Measurements from ENCODE around the gene BTBD17.
A peak's percentile ranks its signal among the peaks of the same experiment; 100 is the strongest.

BTBD17 gene

DNA sequence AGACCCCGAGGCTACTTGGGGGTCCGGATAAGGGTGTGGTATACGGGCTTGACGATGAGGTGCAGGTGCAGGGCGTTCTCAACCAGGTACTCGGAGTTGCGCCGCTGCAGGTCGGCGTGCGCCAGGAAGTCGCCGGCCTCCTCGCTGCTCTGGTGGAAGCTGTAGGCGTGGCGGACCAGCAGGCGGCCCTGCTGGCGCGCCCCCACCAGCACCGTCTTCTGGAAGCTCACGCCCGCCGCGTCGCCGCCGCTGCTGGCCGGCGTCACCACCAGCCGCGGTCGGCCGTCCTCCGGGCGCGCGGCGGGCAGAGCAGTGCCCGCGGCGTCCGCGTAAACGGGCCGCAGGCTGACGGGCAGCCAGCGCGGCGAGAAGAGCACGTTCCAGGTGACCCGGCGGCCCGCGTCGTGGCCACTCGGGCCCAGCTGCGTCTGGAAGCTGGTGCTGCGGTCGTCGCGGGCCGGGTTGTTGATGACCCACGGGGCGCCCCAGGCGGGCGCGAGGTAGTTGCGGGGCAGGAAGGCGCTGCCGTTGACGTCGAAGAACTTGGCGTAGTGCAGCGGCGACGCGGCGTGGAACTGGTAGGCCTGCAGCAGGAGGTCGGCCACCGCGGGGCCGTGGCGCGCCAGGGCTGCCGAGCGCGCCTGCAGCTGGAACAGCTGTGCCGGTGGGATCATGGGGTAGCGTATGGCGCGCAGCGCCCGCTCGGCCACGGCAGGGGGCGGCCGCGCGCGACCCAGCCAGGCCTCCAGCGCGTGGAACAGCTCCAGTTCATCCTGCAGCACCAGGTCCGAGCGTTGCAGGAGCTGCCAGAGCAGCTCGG, 4.8 kb downstream of the BTBD17 start:
- Histone ChIP-seq H3K4me3 (ENCODE audit: low read length in 2 of 2) (peak overlapping the region in 1 of 2 donors; percentile 21), H3K79me1 (ENCODE audit: low read depth, low read length) (peaks cover 2% of the 10 kb centered on the region)
- no peak for DNase-seq (ENCODE audit: low spot score)

DNA sequence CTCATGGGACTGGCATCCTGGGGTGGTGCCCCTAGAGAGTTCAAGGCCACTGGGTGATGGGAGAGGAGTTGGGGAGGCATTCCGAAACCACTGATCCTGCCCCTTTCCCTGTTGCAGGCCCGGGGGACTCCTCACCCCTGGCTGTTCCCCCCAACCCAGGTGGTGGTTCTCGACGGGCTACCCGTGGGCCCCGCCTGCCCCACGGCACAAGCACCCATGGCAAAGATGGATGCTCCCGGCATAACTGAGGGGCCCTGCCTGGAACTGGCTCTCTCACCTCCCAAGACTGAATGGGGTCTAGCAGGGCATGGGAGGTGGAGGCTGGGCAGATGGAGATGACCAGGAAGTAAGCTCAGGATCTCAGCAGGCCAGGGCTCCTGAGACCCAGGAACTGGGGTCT, 6.6 kb downstream of the BTBD17 start:
- peak overlapping the region; percentile 0 for H3K23ac ChIP-seq (ENCODE audit: low read depth, low read length, poor library complexity)
- peak overlapping the region; percentile 96 for H2AK5ac ChIP-seq (ENCODE audit: low read depth, low read length)
- H3K4ac ChIP-seq (ENCODE audit: low read length): no peak overlapping the region
- no peak overlapping the region for H3K27ac ChIP-seq (replicated peaks; ENCODE audit: low read length)
- peak overlapping the region; percentile 80 for H3K18ac ChIP-seq (ENCODE audit: low read length)
- H2BK15ac ChIP-seq (ENCODE audit: low read length): peak overlapping the region; percentile 71
- no peak overlapping the region for H2BK120ac ChIP-seq (ENCODE audit: low read depth, low read length)
- H3K9ac ChIP-seq (ENCODE audit: low read depth, low read length, poor library complexity): no peak overlapping the region
- H3K4me2 ChIP-seq (ENCODE audit: insufficient read depth, low read length, poor library complexity, severe bottlenecking): no peak overlapping the region
- H3K27me3 ChIP-seq (ENCODE audit: control insufficient read depth in 3 of 3, insufficient read depth in 3 of 3, low read depth in 1 of 3, low read length in 3 of 3): peaks cover 4 to 39% (median 31%) of the 10 kb centered on the region in 3 experiments
- H2BK5ac ChIP-seq (ENCODE audit: low read length): no peak overlapping the region
- H3K4me1 ChIP-seq (ENCODE audit: control insufficient read depth in 2 of 2, insufficient read depth in 1 of 2, low read depth in 1 of 2, low read length in 2 of 2): peaks cover 4 to 13% of the 10 kb centered on the region in 2 donors
- H2AFZ ChIP-seq (ENCODE audit: low read length): no peak overlapping the region
- no peaks in the 10 kb centered on the region for H3K79me1 ChIP-seq (ENCODE audit: low read depth, low read length)
- H3K4me3 ChIP-seq (ENCODE audit: low read length in 2 of 2): no peak overlapping the region
- H4K8ac ChIP-seq (ENCODE audit: low read depth, low read length): peak overlapping the region; percentile 78
- no CpG with 5 or more reads among the region's 8 CpGs for WGBS, 2 donors (ENCODE audit: extremely low coverage in 2 of 2, insufficient read length in 2 of 2, insufficient replicate concordance in 1 of 2)
- H3K9me3 ChIP-seq (replicated peaks in 1 of 2; ENCODE audit: control insufficient read depth in 2 of 2, insufficient read depth in 1 of 2, low read depth in 1 of 2, low read length in 2 of 2): no peaks in the 10 kb centered on the region
- peaks cover 5 to 6% of the 10 kb centered on the region in 2 donors for H3K36me3 ChIP-seq (replicated peaks in 1 of 2; ENCODE audit: control insufficient read depth in 2 of 2, insufficient read depth in 2 of 2, low read length in 2 of 2)
- H4K91ac ChIP-seq (ENCODE audit: low read depth, low read length, poor library complexity): peak overlapping the region; percentile 35
- H2BK12ac ChIP-seq (ENCODE audit: low read length): no peak overlapping the region
- peak overlapping the region; percentile 25 for H3K14ac ChIP-seq (ENCODE audit: low read length)
- DNase-seq (ENCODE audit: low spot score): no peak

More for the DNA sequence above, 4.8 kb downstream of the BTBD17 start:
- Histone ChIP-seq H4K8ac (ENCODE audit: low read depth, low read length) (no peak overlapping the region), H3K14ac (ENCODE audit: low read length) (no peak overlapping the region), H3K4me1 (ENCODE audit: control insufficient read depth in 2 of 2, insufficient read depth in 1 of 2, low read depth in 1 of 2, low read length in 2 of 2) (peaks cover 10 to 21% of the 10 kb centered on the region in 2 donors), H3K9ac (ENCODE audit: low read depth, low read length, poor library complexity) (no peak overlapping the region), H2AK5ac (ENCODE audit: low read depth, low read length) (no peak overlapping the region), H2BK15ac (ENCODE audit: low read length) (no peak overlapping the region), H2BK12ac (ENCODE audit: low read length) (no peak overlapping the region), H2AFZ (ENCODE audit: low read length) (no peak overlapping the region), H4K91ac (ENCODE audit: low read depth, low read length, poor library complexity) (no peak overlapping the region), H3K23ac (ENCODE audit: low read depth, low read length, poor library complexity) (no peak overlapping the region), H2BK5ac (ENCODE audit: low read length) (no peak overlapping the region), H3K18ac (ENCODE audit: low read length) (no peak overlapping the region), H3K4me2 (ENCODE audit: insufficient read depth, low read length, poor library complexity, severe bottlenecking) (no peak overlapping the region), H3K9me3 (replicated peaks in 1 of 2; ENCODE audit: control insufficient read depth in 2 of 2, insufficient read depth in 1 of 2, low read depth in 1 of 2, low read length in 2 of 2) (no peaks in the 10 kb centered on the region), H3K27ac (replicated peaks; ENCODE audit: low read length) (no peak overlapping the region), H3K4ac (ENCODE audit: low read length) (no peak overlapping the region), H3K27me3 (ENCODE audit: control insufficient read depth in 3 of 3, insufficient read depth in 3 of 3, low read depth in 1 of 3, low read length in 3 of 3) (peaks cover 3 to 22% (median 21%) of the 10 kb centered on the region in 3 experiments), H3K36me3 (replicated peaks in 1 of 2; ENCODE audit: control insufficient read depth in 2 of 2, insufficient read depth in 2 of 2, low read length in 2 of 2) (peaks cover 5 to 6% of the 10 kb centered on the region in 2 donors), H2BK120ac (ENCODE audit: low read depth, low read length) (no peak overlapping the region)
- WGBS, 2 donors (ENCODE audit: extremely low coverage in 2 of 2, insufficient read length in 2 of 2, insufficient replicate concordance in 1 of 2): no CpG with 5 or more reads among the region's 105 CpGs

DNA sequence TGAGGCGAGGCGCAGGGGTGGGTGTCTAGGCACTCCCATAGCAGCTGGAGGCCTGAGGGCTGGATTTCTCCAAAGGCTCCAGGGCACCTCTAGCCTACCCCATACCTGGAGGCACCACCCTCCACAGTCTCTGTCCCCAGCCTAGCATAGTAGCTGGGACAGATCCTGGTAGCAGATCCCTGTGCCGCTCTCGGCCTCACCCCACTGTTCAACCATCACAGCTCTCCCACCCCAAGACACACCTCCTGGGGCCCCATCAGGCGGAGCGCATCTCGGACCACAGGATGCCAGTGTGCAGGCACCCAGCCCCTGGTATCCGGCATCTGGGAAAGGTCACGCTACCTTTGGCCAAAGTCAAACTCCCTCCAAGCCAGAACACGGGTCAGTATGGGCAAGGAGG, 7.1 kb downstream of the BTBD17 start:
- Histone ChIP-seq H3K23ac (ENCODE audit: low read depth, low read length, poor library complexity) (peak overlapping the region; percentile 74), H3K27me3 (ENCODE audit: control insufficient read depth in 3 of 3, insufficient read depth in 3 of 3, low read depth in 1 of 3, low read length in 3 of 3) (peaks cover 4 to 41% (median 31%) of the 10 kb centered on the region in 3 experiments)
- no CpG with 5 or more reads among the region's 10 CpGs for WGBS, 2 donors (ENCODE audit: extremely low coverage in 2 of 2, insufficient read length in 2 of 2, insufficient replicate concordance in 1 of 2)

DNA sequence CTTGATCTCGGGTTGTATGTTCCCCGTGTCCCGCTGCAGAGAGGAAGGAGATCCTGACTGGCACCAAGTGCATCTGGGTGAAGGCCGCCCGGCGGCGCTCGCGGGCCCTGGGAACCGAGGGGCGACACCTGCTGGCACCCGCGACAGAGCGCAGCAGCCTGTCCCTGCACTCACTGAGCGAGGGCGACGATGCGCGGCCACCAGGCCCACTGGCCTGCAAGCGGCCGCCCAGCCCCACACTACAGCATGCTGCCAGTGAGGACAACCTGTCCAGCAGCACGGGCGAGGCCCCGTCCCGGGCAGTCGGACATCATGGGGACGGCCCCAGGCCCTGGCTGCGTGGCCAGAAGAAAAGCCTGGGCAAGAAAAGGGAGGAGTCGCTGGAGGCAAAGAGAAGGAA, 7.5 kb downstream of the BTBD17 start:
- H3K4me2 ChIP-seq (ENCODE audit: insufficient read depth, low read length, poor library complexity, severe bottlenecking): no peak overlapping the region
- H3K18ac ChIP-seq (ENCODE audit: low read length): peak overlapping the region; percentile 97
- no peak overlapping the region for H3K4me3 ChIP-seq (ENCODE audit: low read length in 2 of 2)
- peaks cover 4 to 11% of the 10 kb centered on the region in 2 donors for H3K4me1 ChIP-seq (ENCODE audit: control insufficient read depth in 2 of 2, insufficient read depth in 1 of 2, low read depth in 1 of 2, low read length in 2 of 2)
- peak overlapping the region; percentile 74 for H3K23ac ChIP-seq (ENCODE audit: low read depth, low read length, poor library complexity)
- peaks cover 4 to 45% (median 31%) of the 10 kb centered on the region in 3 experiments for H3K27me3 ChIP-seq (ENCODE audit: control insufficient read depth in 3 of 3, insufficient read depth in 3 of 3, low read depth in 1 of 3, low read length in 3 of 3)
- H3K27ac ChIP-seq (replicated peaks; ENCODE audit: low read length): no peak overlapping the region
- peaks cover 4 to 5% of the 10 kb centered on the region in 2 donors for H3K36me3 ChIP-seq (replicated peaks in 1 of 2; ENCODE audit: control insufficient read depth in 2 of 2, insufficient read depth in 2 of 2, low read length in 2 of 2)
- peak overlapping the region; percentile 98 for H2BK12ac ChIP-seq (ENCODE audit: low read length)
- no peaks in the 10 kb centered on the region for H3K79me1 ChIP-seq (ENCODE audit: low read depth, low read length)
- no peaks in the 10 kb centered on the region for H3K9me3 ChIP-seq (replicated peaks in 1 of 2; ENCODE audit: control insufficient read depth in 2 of 2, insufficient read depth in 1 of 2, low read depth in 1 of 2, low read length in 2 of 2)
- peak; percentile 57 for DNase-seq (ENCODE audit: low spot score)
- no peak overlapping the region for H3K4ac ChIP-seq (ENCODE audit: low read length)
- no peak overlapping the region for H2BK5ac ChIP-seq (ENCODE audit: low read length)
- peak overlapping the region; percentile 54 for H2BK120ac ChIP-seq (ENCODE audit: low read depth, low read length)
- WGBS, 2 donors (ENCODE audit: extremely low coverage in 2 of 2, insufficient read length in 2 of 2, insufficient replicate concordance in 1 of 2): no CpG with 5 or more reads among the region's 29 CpGs
- peak overlapping the region; percentile 71 for H2BK15ac ChIP-seq (ENCODE audit: low read length)
- no peak overlapping the region for H3K14ac ChIP-seq (ENCODE audit: low read length)
- no peak overlapping the region for H4K8ac ChIP-seq (ENCODE audit: low read depth, low read length)
- H4K91ac ChIP-seq (ENCODE audit: low read depth, low read length, poor library complexity): no peak overlapping the region
- peak overlapping the region; percentile 78 for H2AFZ ChIP-seq (ENCODE audit: low read length)
- peak overlapping the region; percentile 96 for H2AK5ac ChIP-seq (ENCODE audit: low read depth, low read length)
- H3K9ac ChIP-seq (ENCODE audit: low read depth, low read length, poor library complexity): no peak overlapping the region

More for the DNA sequence above, 7.1 kb downstream of the BTBD17 start:
- peak overlapping the region; percentile 78 for H4K8ac ChIP-seq (ENCODE audit: low read depth, low read length)
- no peak for DNase-seq (ENCODE audit: low spot score)
- no peak overlapping the region for H3K4me3 ChIP-seq (ENCODE audit: low read length in 2 of 2)
- no peak overlapping the region for H3K27ac ChIP-seq (replicated peaks; ENCODE audit: low read length)
- peaks cover 4 to 5% of the 10 kb centered on the region in 2 donors for H3K36me3 ChIP-seq (replicated peaks in 1 of 2; ENCODE audit: control insufficient read depth in 2 of 2, insufficient read depth in 2 of 2, low read length in 2 of 2)
- peak overlapping the region; percentile 71 for H2BK15ac ChIP-seq (ENCODE audit: low read length)
- H3K79me1 ChIP-seq (ENCODE audit: low read depth, low read length): no peaks in the 10 kb centered on the region
- H2BK120ac ChIP-seq (ENCODE audit: low read depth, low read length): peak overlapping the region; percentile 54
- no peak overlapping the region for H3K4me2 ChIP-seq (ENCODE audit: insufficient read depth, low read length, poor library complexity, severe bottlenecking)
- no peaks in the 10 kb centered on the region for H3K9me3 ChIP-seq (replicated peaks in 1 of 2; ENCODE audit: control insufficient read depth in 2 of 2, insufficient read depth in 1 of 2, low read depth in 1 of 2, low read length in 2 of 2)
- no peak overlapping the region for H2BK5ac ChIP-seq (ENCODE audit: low read length)
- H4K91ac ChIP-seq (ENCODE audit: low read depth, low read length, poor library complexity): no peak overlapping the region
- H2BK12ac ChIP-seq (ENCODE audit: low read length): peak overlapping the region; percentile 98
- peak overlapping the region; percentile 96 for H2AK5ac ChIP-seq (ENCODE audit: low read depth, low read length)
- peak overlapping the region; percentile 97 for H3K18ac ChIP-seq (ENCODE audit: low read length)
- no peak overlapping the region for H3K9ac ChIP-seq (ENCODE audit: low read depth, low read length, poor library complexity)
- H3K14ac ChIP-seq (ENCODE audit: low read length): peak overlapping the region; percentile 25
- no peak overlapping the region for H3K4ac ChIP-seq (ENCODE audit: low read length)
- H2AFZ ChIP-seq (ENCODE audit: low read length): peak overlapping the region; percentile 78
- peaks cover 4 to 11% of the 10 kb centered on the region in 2 donors for H3K4me1 ChIP-seq (ENCODE audit: control insufficient read depth in 2 of 2, insufficient read depth in 1 of 2, low read depth in 1 of 2, low read length in 2 of 2)
